MV-4-11 (cell line): Measurements from ENCODE around the gene S100A16.

Experiments used
- DNase-seq: peaks from one replicate; lab custom pipeline; 2025; lab: John Stamatoyannopoulos, UW

The S100A16 gene

GRCh38 chr1:153636312-153636711, 23.4 kb upstream of the S100A16 start:
- no peak for DNase-seq

- DNase-seq, result no peak
These were observed 22.9 kb upstream of the S100A16 start for GRCh38 chr1:153635872-153636271.

GRCh38 chr1:153633754-153634665, 21.1 kb upstream of the S100A16 start, which contains the start of gene CHTOP:
TSS of gene CHTOP (plus strand) at chr1:153634066. CDS start at chr1:153636589, 2,523 bp downstream.
- DNase-seq, result peak; percentile 97

- no peak for DNase-seq
These were observed 20.3 kb upstream of the S100A16 start for GRCh38 chr1:153633161-153633753.

- DNase-seq, result no peak
These were observed 18.4 kb upstream of the S100A16 start for GRCh38 chr1:153631047-153632022.

- no peak for DNase-seq
These were observed 17.4 kb upstream of the S100A16 start for GRCh38 chr1:153630384-153630783.

- no peak for DNase-seq
These were observed 17.0 kb upstream of the S100A16 start for GRCh38 chr1:153629971-153630370.

- DNase-seq, result no peak
These were observed 16.4 kb upstream of the S100A16 start for GRCh38 chr1:153629343-153629665.

- DNase-seq, result no peak
These were observed 15.9 kb upstream of the S100A16 start for GRCh38 chr1:153628638-153629342.

- DNase-seq, result no peak
These were observed 15.0 kb upstream of the S100A16 start, which contains the start of gene S100A1 for GRCh38 chr1:153627715-153628626. TSS of gene S100A1 (plus strand) at chr1:153628434. CDS start at chr1:153630522, 2,088 bp downstream.

GRCh38 chr1:153626904-153627714, 14.2 kb upstream of the S100A16 start, which contains the start of gene S100A13:
TSS of gene S100A13 (minus strand) at chr1:153627505. CDS start at chr1:153626472, 1,033 bp downstream.
- no peak for DNase-seq

- DNase-seq, result no peak
These were observed 13.6 kb upstream of the S100A16 start for GRCh38 chr1:153626477-153626903.

- no peak for DNase-seq
These were observed 12.2 kb upstream of the S100A16 start for GRCh38 chr1:153624965-153625611.

- peak; percentile 81 for DNase-seq
These were observed 10.2 kb upstream of the S100A16 start for GRCh38 chr1:153623101-153623500.

GRCh38 chr1:153619171-153619570, 6.2 kb upstream of the S100A16 start:
- DNase-seq, result no peak

- no peak for DNase-seq
These were observed 4.7 kb upstream of the S100A16 start for GRCh38 chr1:153617663-153618062.

- no peak for DNase-seq
These were observed 4.0 kb upstream of the S100A16 start for GRCh38 chr1:153616917-153617311.

- no peak for DNase-seq
These were observed 3.4 kb upstream of the S100A16 start, which contains the start of gene S100A14 for GRCh38 chr1:153616144-153616916. TSS of gene S100A14 (minus strand) at chr1:153616325. CDS start at chr1:153615858, 467 bp downstream.
